Vagina (tissue), 2 donors: Measurements from ENCODE around the gene NCOA7.
"Not testable (repeated sequence)": the region's sequence is repeated elsewhere in the genome, so short reads cannot be mapped to it uniquely, and the experiment has no call there.

Source experiments
- POLR2A ChIP-seq, 2 donors: fragments of 450-650 bp; IDR thresholded peaks; one replicate each; pipeline ENCODE4 v1.6.1; 2017; ENCODE audit warnings: antibody characterized with exemption in 2 of 2, mild to moderate bottlenecking in 2 of 2, moderate library complexity in 2 of 2
- POLR2AphosphoS5 ChIP-seq, 2 donors: sonication (generic); formaldehyde crosslinking; IDR thresholded peaks; one replicate each; pipeline ENCODE4 v1.9.0; 2017; ENCODE audit warnings: antibody characterized with exemption in 2 of 2, mild to moderate bottlenecking in 2 of 2, low read depth in 1 of 2; ENCODE audit not compliant: insufficient read depth in 1 of 2
- TF ChIP-seq, protein P1 (sequence below), 3 experiments: fragments of 450-650 bp in 2 of 3; fragments of 200-600 bp in 1 of 3; sonication (generic) in 1 of 3; IDR thresholded peaks; one replicate each; pipeline ENCODE4 v1.5.1; 2017 to 2019; ENCODE audit warnings: antibody characterized with exemption in 3 of 3, mild to moderate bottlenecking in 2 of 3, moderate library complexity in 2 of 3

DNA sequence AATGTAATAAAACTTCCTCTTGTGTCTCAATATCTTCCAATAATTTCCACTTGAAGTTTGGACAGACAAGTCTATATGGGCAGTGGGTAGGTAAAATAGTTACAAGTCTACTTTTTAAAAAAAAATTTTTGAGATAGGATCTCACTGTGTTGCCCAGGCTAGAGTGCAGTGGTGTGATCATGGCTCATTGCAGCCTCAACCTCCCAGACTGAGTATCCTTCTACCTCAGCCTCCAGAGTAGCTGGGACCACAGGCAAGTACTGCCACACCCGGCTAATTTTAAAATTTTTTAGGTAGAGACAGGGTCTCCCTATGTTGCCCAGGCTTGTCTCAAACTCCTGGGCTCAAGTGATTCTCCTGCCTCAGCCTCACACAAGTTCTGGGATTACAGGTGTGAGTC is 181.7 kb downstream of the NCOA7 start:
- TF ChIP-seq, protein P1, sequence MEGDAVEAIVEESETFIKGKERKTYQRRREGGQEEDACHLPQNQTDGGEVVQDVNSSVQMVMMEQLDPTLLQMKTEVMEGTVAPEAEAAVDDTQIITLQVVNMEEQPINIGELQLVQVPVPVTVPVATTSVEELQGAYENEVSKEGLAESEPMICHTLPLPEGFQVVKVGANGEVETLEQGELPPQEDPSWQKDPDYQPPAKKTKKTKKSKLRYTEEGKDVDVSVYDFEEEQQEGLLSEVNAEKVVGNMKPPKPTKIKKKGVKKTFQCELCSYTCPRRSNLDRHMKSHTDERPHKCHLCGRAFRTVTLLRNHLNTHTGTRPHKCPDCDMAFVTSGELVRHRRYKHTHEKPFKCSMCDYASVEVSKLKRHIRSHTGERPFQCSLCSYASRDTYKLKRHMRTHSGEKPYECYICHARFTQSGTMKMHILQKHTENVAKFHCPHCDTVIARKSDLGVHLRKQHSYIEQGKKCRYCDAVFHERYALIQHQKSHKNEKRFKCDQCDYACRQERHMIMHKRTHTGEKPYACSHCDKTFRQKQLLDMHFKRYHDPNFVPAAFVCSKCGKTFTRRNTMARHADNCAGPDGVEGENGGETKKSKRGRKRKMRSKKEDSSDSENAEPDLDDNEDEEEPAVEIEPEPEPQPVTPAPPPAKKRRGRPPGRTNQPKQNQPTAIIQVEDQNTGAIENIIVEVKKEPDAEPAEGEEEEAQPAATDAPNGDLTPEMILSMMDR (IDR thresholded peaks at IDR 0.05), result not testable (repeated sequence)
- TF ChIP-seq POLR2AphosphoS5 (IDR thresholded peaks at IDR 0.05; ENCODE audit: insufficient read depth in 1 of 2, low read depth in 1 of 2); POLR2A (IDR thresholded peaks at IDR 0.05): not testable (repeated sequence)
